BLaER1 treated with 17β-estradiol and CSF1 and Interleukin-3, amounts not matched to agents 10 nM and 100 nM (cell line): ENCODE results near the gene GDF2.

Source experiments
- H3K27ac ChIP-seq, 11 experiments: shearing (Covaris generic); formaldehyde crosslinking; 2 replicates each; pipeline ENCODE4 v1.8.1; 2022
- H3K27me3 ChIP-seq, 11 experiments: shearing (Covaris generic); formaldehyde crosslinking; 2 replicates each; pipeline ENCODE4 v1.8.1; 2022
- H3K36me3 ChIP-seq, 11 experiments: shearing (Covaris generic); formaldehyde crosslinking; 2 replicates each; pipeline ENCODE4 v1.8.1; 2022
- H3K4me1 ChIP-seq, 10 experiments: shearing (Covaris generic); formaldehyde crosslinking; 2 replicates each; pipeline ENCODE4 v1.8.1; 2022
- H3K4me2 ChIP-seq, 11 experiments: shearing (Covaris generic); formaldehyde crosslinking; 2 replicates each; pipeline ENCODE4 v1.8.1; 2022
- H3K4me3 ChIP-seq, 10 experiments: shearing (Covaris generic); formaldehyde crosslinking; 2 replicates each; pipeline ENCODE4 v1.8.1; 2022
- H3K9ac ChIP-seq, 11 experiments: shearing (Covaris generic); formaldehyde crosslinking; 2 replicates each; pipeline ENCODE4 v1.8.1; 2022
- H3K9me3 ChIP-seq, 11 experiments: shearing (Covaris generic); formaldehyde crosslinking; replicated peaks in 1 of 11; 2 replicates each; pipeline ENCODE4 v1.8.1; 2022
- H4K20me1 ChIP-seq, 11 experiments: shearing (Covaris generic); formaldehyde crosslinking; 2 replicates each; pipeline ENCODE4 v1.8.1; 2022
- Cebpa-rat ChIP-seq, 11 experiments: shearing (Covaris generic); IDR thresholded peaks; 2 replicates each; pipeline ENCODE4 v1.8.1; 2022

The GDF2 gene

DNA sequence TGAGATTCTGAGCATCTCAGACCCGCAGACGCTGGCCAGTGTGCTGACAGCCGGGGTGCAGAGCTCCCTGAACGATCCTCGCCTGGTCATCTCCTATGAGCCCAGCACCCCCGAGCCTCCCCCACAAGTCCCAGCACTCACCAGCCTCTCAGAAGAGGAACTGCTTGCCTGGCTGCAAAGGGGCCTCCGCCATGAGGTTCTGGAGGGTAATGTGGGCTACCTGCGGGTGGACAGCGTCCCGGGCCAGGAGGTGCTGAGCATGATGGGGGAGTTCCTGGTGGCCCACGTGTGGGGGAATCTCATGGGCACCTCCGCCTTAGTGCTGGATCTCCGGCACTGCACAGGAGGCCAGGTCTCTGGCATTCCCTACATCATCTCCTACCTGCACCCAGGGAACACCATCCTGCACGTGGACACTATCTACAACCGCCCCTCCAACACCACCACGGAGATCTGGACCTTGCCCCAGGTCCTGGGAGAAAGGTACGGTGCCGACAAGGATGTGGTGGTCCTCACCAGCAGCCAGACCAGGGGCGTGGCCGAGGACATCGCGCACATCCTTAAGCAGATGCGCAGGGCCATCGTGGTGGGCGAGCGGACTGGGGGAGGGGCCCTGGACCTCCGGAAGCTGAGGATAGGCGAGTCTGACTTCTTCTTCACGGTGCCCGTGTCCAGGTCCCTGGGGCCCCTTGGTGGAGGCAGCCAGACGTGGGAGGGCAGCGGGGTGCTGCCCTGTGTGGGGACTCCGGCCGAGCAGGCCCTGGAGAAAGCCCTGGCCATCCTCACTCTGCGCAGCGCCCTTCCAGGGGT, 26.6 kb downstream of the GDF2 start:
- TF ChIP-seq Cebpa-rat (IDR thresholded peaks at IDR 0.05) = no peak
- Histone ChIP-seq H3K27me3 (no peaks in the 10 kb centered on the region), H3K36me3 (no peaks in the 10 kb centered on the region), H4K20me1 (no peaks in the 10 kb centered on the region; a peak in 1 of 22 replicates), H3K9ac (no peak overlapping the region), H3K27ac (no peak overlapping the region), H3K4me1 (no peaks in the 10 kb centered on the region), H3K4me3 (no peak overlapping the region), H3K4me2 (no peak overlapping the region), H3K9me3 (no peaks in the 10 kb centered on the region)

- Histone ChIP-seq H3K4me1 (no peaks in the 10 kb centered on the region), H3K9ac (no peak overlapping the region), H3K9me3 (no peaks in the 10 kb centered on the region), H4K20me1 (no peaks in the 10 kb centered on the region; a peak in 1 of 22 replicates), H3K4me3 (no peak overlapping the region), H3K27me3 (no peaks in the 10 kb centered on the region), H3K4me2 (no peak overlapping the region), H3K36me3 (no peaks in the 10 kb centered on the region), H3K27ac (no peak overlapping the region)
- TF ChIP-seq Cebpa-rat (IDR thresholded peaks at IDR 0.05) = no peak
Measured at GRCh38 chr10:47349516-47349915, 27.3 kb downstream of the GDF2 start.

DNA sequence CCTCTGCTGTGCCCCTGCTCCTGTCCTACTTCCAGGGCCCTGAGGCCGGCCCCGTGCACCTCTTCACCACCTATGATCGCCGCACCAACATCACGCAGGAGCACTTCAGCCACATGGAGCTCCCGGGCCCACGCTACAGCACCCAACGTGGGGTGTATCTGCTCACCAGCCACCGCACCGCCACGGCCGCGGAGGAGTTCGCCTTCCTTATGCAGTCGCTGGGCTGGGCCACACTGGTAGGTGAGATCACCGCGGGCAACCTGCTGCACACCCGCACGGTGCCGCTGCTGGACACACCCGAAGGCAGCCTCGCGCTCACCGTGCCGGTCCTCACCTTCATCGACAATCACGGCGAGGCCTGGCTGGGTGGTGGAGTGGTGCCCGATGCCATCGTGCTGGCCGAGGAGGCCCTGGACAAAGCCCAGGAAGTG, 27.7 kb downstream of the GDF2 start:
- Histone ChIP-seq H3K9ac (no peak overlapping the region), H4K20me1 (no peaks in the 10 kb centered on the region; a peak in 1 of 22 replicates), H3K4me1 (no peaks in the 10 kb centered on the region), H3K4me3 (no peak overlapping the region), H3K27ac (no peak overlapping the region), H3K27me3 (no peaks in the 10 kb centered on the region), H3K36me3 (no peaks in the 10 kb centered on the region), H3K9me3 (no peaks in the 10 kb centered on the region), H3K4me2 (no peak overlapping the region)
- no peak for TF ChIP-seq Cebpa-rat (IDR thresholded peaks at IDR 0.05)

GRCh38 chr10:47350671-47351640, 28.7 kb downstream of the GDF2 start:
- Histone ChIP-seq H3K4me1 (no peaks in the 10 kb centered on the region), H3K27ac (no peak overlapping the region), H4K20me1 (no peaks in the 10 kb centered on the region; a peak in 1 of 22 replicates), H3K9ac (no peak overlapping the region), H3K27me3 (no peaks in the 10 kb centered on the region), H3K4me3 (no peak overlapping the region), H3K9me3 (no peaks in the 10 kb centered on the region), H3K36me3 (no peaks in the 10 kb centered on the region), H3K4me2 (no peak overlapping the region)
- TF ChIP-seq Cebpa-rat (IDR thresholded peaks at IDR 0.05) = no peak

GRCh38 chr10:47351899-47352815, 29.9 kb downstream of the GDF2 start:
- Histone ChIP-seq H3K36me3 (no peaks in the 10 kb centered on the region), H3K4me3 (no peak overlapping the region), H4K20me1 (no peaks in the 10 kb centered on the region; a peak in 2 of 22 replicates), H3K27me3 (no peaks in the 10 kb centered on the region), H3K9ac (no peak overlapping the region), H3K27ac (no peak overlapping the region), H3K4me1 (no peaks in the 10 kb centered on the region), H3K9me3 (no peaks in the 10 kb centered on the region), H3K4me2 (no peak overlapping the region)
- TF ChIP-seq Cebpa-rat (IDR thresholded peaks at IDR 0.05) = no peak

DNA sequence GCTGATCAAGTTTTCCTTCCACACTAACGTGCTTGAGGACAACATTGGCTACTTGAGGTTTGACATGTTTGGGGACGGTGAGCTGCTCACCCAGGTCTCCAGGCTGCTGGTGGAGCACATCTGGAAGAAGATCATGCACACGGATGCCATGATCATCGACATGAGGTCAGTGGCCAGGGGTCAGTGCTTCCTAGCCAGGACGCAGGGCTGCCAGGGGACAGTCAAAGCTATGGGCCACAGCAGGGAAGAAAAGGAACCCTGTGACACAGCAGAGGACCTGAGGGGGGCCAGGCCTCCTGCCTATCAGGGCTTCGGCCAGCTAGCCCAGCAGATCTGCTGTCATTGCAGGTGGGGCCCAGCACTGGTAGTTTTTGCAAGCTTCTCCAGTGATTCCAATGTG, 31.1 kb downstream of the GDF2 start:
- Histone ChIP-seq H3K4me2 (no peak overlapping the region), H3K4me1 (no peaks in the 10 kb centered on the region), H3K36me3 (no peaks in the 10 kb centered on the region), H3K4me3 (no peak overlapping the region), H4K20me1 (no peaks in the 10 kb centered on the region; a peak in 2 of 22 replicates), H3K9ac (no peak overlapping the region), H3K27me3 (no peaks in the 10 kb centered on the region), H3K9me3 (no peaks in the 10 kb centered on the region), H3K27ac (no peak overlapping the region)
- no peak for TF ChIP-seq Cebpa-rat (IDR thresholded peaks at IDR 0.05)

DNA sequence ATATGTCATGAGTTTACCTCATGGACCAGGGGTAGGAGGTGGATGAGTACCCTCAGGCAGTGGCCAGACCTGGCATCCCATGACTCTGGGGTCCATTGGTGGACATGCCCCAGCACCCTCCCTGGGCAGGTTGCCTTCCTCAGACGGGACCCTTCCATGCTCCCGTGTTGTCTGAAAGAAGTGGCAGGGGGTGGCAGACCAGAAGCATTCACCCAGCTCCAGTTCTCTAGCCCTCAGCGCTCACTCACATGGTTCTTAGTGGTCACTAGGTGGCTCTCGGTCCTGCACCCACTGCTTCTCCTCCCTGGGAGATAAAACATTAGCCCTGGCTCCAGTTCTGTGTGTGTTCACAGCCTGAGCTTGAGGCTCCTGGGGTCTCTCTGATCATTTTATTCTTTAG, 31.9 kb downstream of the GDF2 start:
- no peak for TF ChIP-seq Cebpa-rat (IDR thresholded peaks at IDR 0.05)
- Histone ChIP-seq H3K4me1 (no peaks in the 10 kb centered on the region), H3K27me3 (no peaks in the 10 kb centered on the region), H3K36me3 (no peaks in the 10 kb centered on the region), H3K27ac (no peak overlapping the region), H3K9me3 (no peaks in the 10 kb centered on the region), H3K4me2 (no peak overlapping the region), H3K4me3 (no peak overlapping the region), H3K9ac (no peak overlapping the region), H4K20me1 (no peaks in the 10 kb centered on the region; a peak in 1 of 22 replicates)

GRCh38 chr10:47354900-47355299, 32.6 kb downstream of the GDF2 start:
- H3K4me3 ChIP-seq = no peak overlapping the region
- peaks cover 0 to under 1% (median 0%) of the 10 kb centered on the region in 10 experiments; a peak in 1 of 20 replicates for H3K4me1 ChIP-seq
- no peaks in the 10 kb centered on the region for H3K27me3 ChIP-seq
- TF ChIP-seq Cebpa-rat (IDR thresholded peaks at IDR 0.05) = no peak
- no peaks in the 10 kb centered on the region; a peak in 1 of 22 replicates for H4K20me1 ChIP-seq
- H3K9me3 ChIP-seq = no peaks in the 10 kb centered on the region
- no peak overlapping the region for H3K4me2 ChIP-seq
- H3K27ac ChIP-seq = no peak overlapping the region
- no peaks in the 10 kb centered on the region for H3K36me3 ChIP-seq
- no peak overlapping the region for H3K9ac ChIP-seq
